SJCRH30 (cell line): ENCODE data around the gene RTL10. TPM values are rescaled to one million over a fixed set of nuclear protein-coding genes. Genes with fewer than 3 reads are reported as not detected.
A peak's percentile ranks its signal among the peaks of the same experiment; 100 is the strongest.

ENCODE experiments used
- DNase-seq, 2 experiments: peaks; one replicate each; pipeline ENCODE4 v3.0.0-alpha.2; 2015 to 2020
- H3K27ac ChIP-seq: fragments of 250-450 bp; sonication (Bioruptor Pico); 2 replicates; pipeline ENCODE4 v1.5.1; 2020; ENCODE audit warnings: mild to moderate bottlenecking, moderate library complexity
- H3K27me3 ChIP-seq: fragments of 250-450 bp; sonication (Bioruptor Pico); 2 replicates; pipeline ENCODE4 v1.5.1; 2020; ENCODE audit warnings: mild to moderate bottlenecking, moderate library complexity
- H3K36me3 ChIP-seq: fragments of 250-450 bp; sonication (Bioruptor Pico); 2 replicates; pipeline ENCODE4 v1.5.1; 2020; ENCODE audit warnings: mild to moderate bottlenecking, moderate library complexity
- H3K4me1 ChIP-seq: fragments of 250-450 bp; sonication (Bioruptor Pico); 2 replicates; pipeline ENCODE4 v1.5.1; 2020; ENCODE audit warnings: mild to moderate bottlenecking, moderate library complexity
- H3K4me3 ChIP-seq: fragments of 250-450 bp; sonication (Bioruptor Pico); 2 replicates; pipeline ENCODE4 v1.5.1; 2020; ENCODE audit warnings: mild to moderate bottlenecking, moderate library complexity
- H3K9me3 ChIP-seq: fragments of 250-450 bp; sonication (Bioruptor Pico); replicated peaks from 2 replicates; pipeline ENCODE4 v1.5.1; 2020; ENCODE audit warnings: mild to moderate bottlenecking, moderate library complexity
- total RNA-seq: library from RNA; depleted of rRNA; stranded (reverse); fragments of >200 nt; shearing (Covaris generic); gene quantifications from 2 replicates; pipeline ENCODE4 v1.2.3, GENCODE V29; 2014; rRNA removed

RTL10 gene, protein sequence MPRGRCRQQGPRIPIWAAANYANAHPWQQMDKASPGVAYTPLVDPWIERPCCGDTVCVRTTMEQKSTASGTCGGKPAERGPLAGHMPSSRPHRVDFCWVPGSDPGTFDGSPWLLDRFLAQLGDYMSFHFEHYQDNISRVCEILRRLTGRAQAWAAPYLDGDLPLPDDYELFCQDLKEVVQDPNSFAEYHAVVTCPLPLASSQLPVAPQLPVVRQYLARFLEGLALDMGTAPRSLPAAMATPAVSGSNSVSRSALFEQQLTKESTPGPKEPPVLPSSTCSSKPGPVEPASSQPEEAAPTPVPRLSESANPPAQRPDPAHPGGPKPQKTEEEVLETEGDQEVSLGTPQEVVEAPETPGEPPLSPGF
- total RNA-seq, result 16.2 and 19.1 TPM in 2 replicates

DNA sequence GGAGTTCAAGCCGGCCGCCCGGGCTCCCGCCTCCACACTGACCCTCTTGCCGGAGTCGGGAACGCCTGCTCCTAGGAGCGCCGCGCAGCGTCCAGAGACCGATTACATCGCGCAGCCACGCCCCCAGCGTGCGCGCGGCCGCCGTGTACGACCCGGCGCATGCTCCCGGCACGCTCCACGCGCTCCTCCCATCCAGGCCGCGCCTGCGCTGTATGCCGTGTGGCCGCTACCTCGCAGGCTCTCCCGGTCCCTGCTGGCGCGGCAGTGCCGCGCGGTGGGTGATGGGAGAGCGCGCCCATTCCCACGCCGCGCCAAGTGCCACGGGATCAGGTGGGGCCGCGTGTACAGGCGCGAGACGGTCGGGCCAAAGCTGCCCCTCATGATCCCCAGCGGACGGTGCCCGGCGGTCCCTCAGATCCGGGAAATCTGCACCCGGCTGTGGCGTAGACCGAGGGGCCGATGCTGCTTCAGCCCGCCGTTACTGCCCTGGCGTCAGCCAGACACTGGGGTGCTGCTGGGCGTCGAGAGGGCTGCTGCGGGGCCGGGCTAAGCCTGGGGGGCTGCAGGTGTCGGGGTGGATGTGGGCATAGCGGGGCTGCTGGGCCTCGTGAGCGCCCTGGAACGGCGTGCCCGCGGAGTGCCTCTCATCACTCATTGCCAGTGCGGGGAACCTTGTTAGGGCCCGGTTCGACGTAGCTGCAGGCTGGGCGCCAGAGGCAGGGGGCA lies at the start of gene RTL10, which contains the start of gene GNB1L:
Gene RTL10 (minus strand): TSS at position 97 of the 726 bp plus-strand sequence. CDS start 2,613 bp downstream, outside the sequence.
Gene GNB1L (minus strand): TSS at position 97 of the 726 bp plus-strand sequence. CDS start 33,519 bp downstream, outside the sequence.
- Histone ChIP-seq H3K36me3 (peaks cover 18% of the 10 kb centered on the region), H3K9me3 (no peaks in the 10 kb centered on the region; the same call in 1 of the 2 replicates), H3K4me3 (peak within 1 kb of the TSS; percentile 82), H3K4me1 (peaks cover 8% of the 10 kb centered on the region), H3K27me3 (no peaks in the 10 kb centered on the region), H3K27ac (peak within 1 kb of the TSS; percentile 81)
- DNase-seq, result peak; percentile 97

GRCh38 chr22:19904174-19904856 lies 49.6 kb upstream of the RTL10 start:
- Histone ChIP-seq H3K27ac (no peak overlapping the region), H3K4me1 (peaks cover 41% of the 10 kb centered on the region), H3K4me3 (no peak overlapping the region), H3K36me3 (no peaks in the 10 kb centered on the region), H3K9me3 (no peaks in the 10 kb centered on the region), H3K27me3 (no peaks in the 10 kb centered on the region)
- DNase-seq, result no peak

GRCh38 chr22:19903513-19903912 lies 48.8 kb upstream of the RTL10 start:
- Histone ChIP-seq H3K36me3 (no peaks in the 10 kb centered on the region), H3K9me3 (no peaks in the 10 kb centered on the region), H3K4me1 (peaks cover 41% of the 10 kb centered on the region), H3K4me3 (peak overlapping the region; percentile 28), H3K27me3 (no peaks in the 10 kb centered on the region), H3K27ac (peak overlapping the region; percentile 74)
- no peak for DNase-seq

- Histone ChIP-seq H3K9me3 (no peaks in the 10 kb centered on the region), H3K4me1 (peaks cover 41% of the 10 kb centered on the region), H3K27ac (peak overlapping the region; percentile 74), H3K27me3 (no peaks in the 10 kb centered on the region), H3K4me3 (peak overlapping the region; percentile 28), H3K36me3 (no peaks in the 10 kb centered on the region)
- DNase-seq, result peak; percentile 90 to 91
These were observed 48.4 kb upstream of the RTL10 start for GRCh38 chr22:19903031-19903430.

GRCh38 chr22:19902245-19902715 lies 47.6 kb upstream of the RTL10 start:
- Histone ChIP-seq H3K27ac (peak overlapping the region; percentile 74), H3K4me1 (peaks cover 41% of the 10 kb centered on the region)
- peak; percentile 74 to 81 for DNase-seq

DNA sequence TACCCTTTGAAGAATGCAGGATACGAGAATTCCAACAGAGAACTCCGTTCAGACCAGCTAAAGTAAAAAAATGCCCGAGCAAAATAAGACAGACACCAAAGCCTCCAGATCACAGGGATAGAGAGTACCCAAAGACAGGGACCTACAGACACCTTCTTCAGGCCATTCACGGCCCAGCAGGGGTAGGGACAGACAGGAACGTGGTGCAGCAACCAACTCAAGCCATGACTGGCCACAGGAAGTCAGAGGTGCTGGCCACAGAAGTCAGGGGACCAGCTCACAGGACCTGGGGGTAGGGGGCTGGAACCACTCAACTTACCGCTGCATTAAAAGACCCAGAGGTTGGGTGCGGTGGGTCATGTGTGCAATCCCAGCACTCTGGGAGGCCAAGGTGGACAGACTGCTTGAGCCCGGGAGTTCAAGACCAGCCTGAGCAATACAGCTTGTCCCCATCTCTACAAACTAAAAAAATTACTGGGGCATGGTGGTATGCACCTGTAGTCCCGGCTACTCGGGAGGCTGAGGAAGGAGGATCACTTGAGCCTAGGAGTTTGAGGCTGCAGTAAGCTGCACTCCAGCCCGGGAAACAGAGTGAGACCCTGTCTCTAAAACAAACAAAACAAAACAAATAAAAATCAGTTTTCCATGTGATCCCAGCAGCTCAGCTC lies 47.0 kb upstream of the RTL10 start:
- Histone ChIP-seq H3K27ac (peak overlapping the region; percentile 74), H3K9me3 (no peaks in the 10 kb centered on the region), H3K36me3 (no peaks in the 10 kb centered on the region), H3K4me1 (peaks cover 41% of the 10 kb centered on the region), H3K27me3 (no peaks in the 10 kb centered on the region), H3K4me3 (peak overlapping the region; percentile 28)
- no peak for DNase-seq

More at GRCh38 chr22:19902245-19902715, 47.6 kb upstream of the RTL10 start:
- Histone ChIP-seq H3K27me3 (no peaks in the 10 kb centered on the region), H3K4me3 (peak overlapping the region; percentile 28), H3K9me3 (no peaks in the 10 kb centered on the region), H3K36me3 (no peaks in the 10 kb centered on the region)

GRCh38 chr22:19900707-19901436 lies 46.2 kb upstream of the RTL10 start:
- no peak for DNase-seq
- H3K4me1 ChIP-seq, result peaks cover 41% of the 10 kb centered on the region

DNA sequence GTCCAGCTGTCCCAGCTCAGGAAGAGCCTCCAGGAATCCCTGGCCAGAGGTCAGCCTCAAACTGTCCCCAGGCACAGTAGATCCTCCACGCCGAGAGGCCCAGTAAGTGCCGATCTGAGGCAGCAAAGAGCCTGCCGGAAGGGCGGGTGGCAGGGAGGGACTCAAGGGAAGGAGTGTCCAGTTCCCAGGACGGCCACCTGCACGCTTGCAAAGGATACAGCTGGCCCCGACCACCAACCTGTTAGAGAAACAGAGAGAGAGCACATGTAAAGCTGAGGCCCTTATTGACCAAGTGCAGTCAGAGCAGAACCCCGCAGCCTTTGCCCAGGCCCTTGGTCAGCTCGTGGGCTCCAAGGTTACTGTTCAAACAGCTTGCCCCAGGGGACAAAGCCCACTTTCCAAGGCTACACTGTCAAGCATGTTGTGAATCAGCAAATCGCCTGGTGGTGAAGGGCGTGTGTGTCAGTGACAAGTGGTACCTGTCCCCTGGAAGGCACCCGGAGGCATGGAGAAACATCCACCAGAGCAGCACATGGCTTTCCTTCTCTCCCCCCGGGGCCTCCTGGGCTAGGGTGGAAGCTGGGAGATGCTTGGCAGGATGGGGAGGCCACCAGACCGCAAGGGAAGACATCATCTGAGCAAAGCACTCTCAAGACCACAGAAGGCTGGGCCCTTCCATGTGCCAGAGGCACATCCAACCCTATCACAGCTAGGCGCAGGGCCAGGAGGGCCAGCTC lies 44.3 kb upstream of the RTL10 start:
- Histone ChIP-seq H3K9me3 (no peaks in the 10 kb centered on the region), H3K27me3 (no peaks in the 10 kb centered on the region), H3K4me1 (peaks cover 30% of the 10 kb centered on the region), H3K36me3 (no peaks in the 10 kb centered on the region), H3K27ac (no peak overlapping the region), H3K4me3 (no peak overlapping the region)
- no peak for DNase-seq

More at GRCh38 chr22:19900707-19901436, 46.2 kb upstream of the RTL10 start:
- H3K9me3 ChIP-seq, result no peaks in the 10 kb centered on the region
- no peaks in the 10 kb centered on the region for H3K27me3 ChIP-seq
- no peak overlapping the region for H3K4me3 ChIP-seq
- no peak overlapping the region; the same call in 1 of the 2 replicates for H3K27ac ChIP-seq
- H3K36me3 ChIP-seq, result no peaks in the 10 kb centered on the region

DNA sequence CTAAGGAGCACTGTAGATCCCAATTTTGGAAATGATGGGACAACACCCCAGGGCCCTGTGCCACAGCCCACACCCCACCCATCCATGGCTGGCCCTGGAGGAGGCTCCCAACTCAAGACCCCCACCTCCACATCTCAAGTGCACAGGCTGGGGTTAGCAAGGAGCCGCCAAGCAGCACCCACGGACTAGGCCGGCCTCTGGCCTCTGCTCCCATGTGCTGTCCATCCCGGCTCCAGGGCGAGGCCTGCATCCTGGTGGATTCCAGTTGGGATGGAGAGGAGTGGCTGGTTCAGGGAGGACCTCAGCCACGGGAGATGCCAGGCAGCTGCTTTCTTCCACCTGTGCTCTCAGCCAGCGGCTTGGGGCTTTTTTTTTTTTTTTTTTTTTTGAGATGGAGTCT lies 43.5 kb upstream of the RTL10 start:
- DNase-seq, result no peak
- no peak overlapping the region for H3K4me3 ChIP-seq
- no peaks in the 10 kb centered on the region for H3K27me3 ChIP-seq
- no peaks in the 10 kb centered on the region for H3K36me3 ChIP-seq
- H3K27ac ChIP-seq, result no peak overlapping the region
- H3K9me3 ChIP-seq, result no peaks in the 10 kb centered on the region
- H3K4me1 ChIP-seq, result peaks cover 22% of the 10 kb centered on the region

DNA sequence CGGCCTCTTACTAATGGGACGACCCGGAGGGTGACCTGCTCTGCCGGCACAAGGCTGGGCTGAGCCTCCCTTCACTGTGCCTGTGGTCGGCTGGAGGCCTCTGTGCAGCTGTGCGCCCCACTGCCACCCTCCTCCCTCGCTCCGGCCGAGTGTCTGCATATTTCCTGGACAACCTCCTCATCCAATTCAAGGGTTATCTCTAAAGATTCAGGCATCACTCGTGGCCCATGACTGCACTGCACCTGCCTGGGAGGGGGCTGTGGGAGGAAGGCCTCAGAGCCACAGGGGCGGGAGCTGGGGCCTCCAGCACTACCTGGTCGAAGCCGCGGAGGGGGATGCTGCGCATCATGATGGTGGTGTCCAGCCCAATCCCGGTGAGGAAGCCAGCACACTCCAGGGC lies 43.1 kb upstream of the RTL10 start:
- DNase-seq, result no peak
- Histone ChIP-seq H3K9me3 (no peaks in the 10 kb centered on the region), H3K36me3 (no peaks in the 10 kb centered on the region), H3K27ac (no peak overlapping the region), H3K4me1 (peaks cover 23% of the 10 kb centered on the region), H3K4me3 (no peak overlapping the region), H3K27me3 (no peaks in the 10 kb centered on the region)

DNA sequence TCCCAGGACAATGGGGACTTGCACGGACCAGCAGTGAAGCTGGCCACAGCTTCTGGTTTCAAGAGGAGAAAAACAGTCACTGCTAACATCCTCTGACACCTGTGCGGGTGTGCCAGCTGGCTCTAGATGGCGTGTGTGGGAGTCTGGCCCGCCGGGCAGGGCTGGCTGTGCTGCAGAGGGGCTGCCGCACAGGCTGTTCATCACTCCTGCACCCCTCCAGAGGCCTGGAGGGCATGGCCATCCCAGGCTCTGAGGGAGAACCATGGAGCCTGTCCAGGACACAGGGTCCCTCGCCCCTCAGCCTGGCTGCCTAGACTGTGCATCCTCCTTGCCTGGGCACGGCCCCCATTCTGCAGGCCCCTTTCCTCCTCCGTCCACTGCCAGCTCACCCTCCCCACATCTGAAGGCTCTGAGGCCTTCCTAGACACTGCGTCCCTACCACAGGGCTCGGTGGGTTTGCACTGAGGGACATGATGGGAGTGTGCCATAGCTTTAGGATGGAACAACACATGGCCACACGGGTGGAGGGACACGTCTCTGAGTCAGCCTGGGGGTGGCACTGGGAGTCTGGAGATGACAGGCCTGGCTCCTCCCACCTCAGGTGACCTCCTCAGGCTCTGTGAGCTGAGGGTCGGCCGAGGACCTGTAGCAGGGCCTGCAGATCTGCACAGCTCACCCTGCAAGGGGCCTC lies 42.1 kb upstream of the RTL10 start:
- H3K4me1 ChIP-seq, result peaks cover 23% of the 10 kb centered on the region
- no peak for DNase-seq
- H3K4me3 ChIP-seq, result no peak overlapping the region
- no peaks in the 10 kb centered on the region for H3K27me3 ChIP-seq
- no peaks in the 10 kb centered on the region for H3K36me3 ChIP-seq
- H3K9me3 ChIP-seq, result no peaks in the 10 kb centered on the region
- no peak overlapping the region for H3K27ac ChIP-seq

DNA sequence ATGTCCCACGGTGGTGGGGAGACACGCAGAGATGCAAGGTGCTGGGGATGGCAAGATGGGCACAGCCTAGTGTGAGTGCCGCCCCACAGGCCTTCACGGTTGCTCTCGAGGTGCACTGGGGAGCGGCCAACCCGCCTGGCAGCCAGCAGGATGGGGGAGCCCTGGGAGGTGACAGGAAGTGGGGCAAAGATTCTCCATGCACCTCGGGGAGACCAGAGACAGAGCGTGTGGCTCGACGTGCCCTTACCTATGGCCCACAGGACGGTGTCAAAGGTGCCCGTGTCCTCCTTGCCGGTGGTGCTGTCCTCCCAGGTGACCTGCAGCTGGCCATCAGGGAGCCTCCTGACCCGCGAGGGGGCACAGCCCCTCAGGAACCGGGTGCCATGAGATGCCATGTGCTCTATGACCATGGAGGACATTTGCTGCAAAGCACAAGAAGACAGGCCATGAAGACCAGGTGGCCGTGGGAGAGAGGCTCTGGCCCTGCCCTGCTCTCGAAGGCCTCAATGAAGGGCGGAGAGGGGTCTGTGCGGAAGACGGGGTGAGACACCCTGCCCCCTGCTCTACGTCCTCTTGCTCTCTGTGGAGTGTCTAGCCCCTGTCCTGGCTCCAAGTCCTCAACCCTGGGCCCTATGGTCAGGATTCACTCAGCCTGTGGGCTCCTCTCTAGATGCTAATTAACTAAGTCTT lies 40.6 kb upstream of the RTL10 start:
- Histone ChIP-seq H3K4me3 (no peak overlapping the region), H3K27ac (no peak overlapping the region), H3K9me3 (no peaks in the 10 kb centered on the region), H3K36me3 (no peaks in the 10 kb centered on the region), H3K27me3 (no peaks in the 10 kb centered on the region), H3K4me1 (peaks cover 26% of the 10 kb centered on the region)
- no peak for DNase-seq
